Skeletal muscle satellite cell (primary cell): Measurements from ENCODE around the gene KCNH2.
"Not testable (repeated sequence)": the region's sequence is repeated elsewhere in the genome, so short reads cannot be mapped to it uniquely, and the experiment has no call there.

ENCODE experiments used
- H3K27me3 ChIP-seq: 2 replicates; pipeline ENCODE4 v1.7.0; 2013; ENCODE audit warnings: low read length; ENCODE audit not compliant: control insufficient read depth, insufficient read depth
- H3K36me3 ChIP-seq: 2 replicates; pipeline ENCODE4 v1.7.0; 2013; ENCODE audit warnings: mild to moderate bottlenecking, control low read depth, low read length; ENCODE audit not compliant: insufficient read depth
- H3K4me1 ChIP-seq: 2 replicates; pipeline ENCODE4 v1.7.0; 2013; ENCODE audit warnings: low read length; ENCODE audit not compliant: control insufficient read depth, insufficient read depth
- H3K4me2 ChIP-seq: 2 replicates; pipeline ENCODE4 v1.7.0; 2013; ENCODE audit warnings: mild to moderate bottlenecking, low read length
- H3K4me3 ChIP-seq: 2 replicates; pipeline ENCODE4 v1.7.0; 2013; ENCODE audit warnings: low read length
- H3K9ac ChIP-seq: 2 replicates; pipeline ENCODE4 v1.7.0; 2013; ENCODE audit warnings: mild to moderate bottlenecking, low read depth, low read length, moderate library complexity
- H3K9me3 ChIP-seq: replicated peaks from 2 replicates; pipeline ENCODE4 v1.7.0; 2013; ENCODE audit warnings: mild to moderate bottlenecking, control low read depth, low read length

Gene KCNH2

DNA sequence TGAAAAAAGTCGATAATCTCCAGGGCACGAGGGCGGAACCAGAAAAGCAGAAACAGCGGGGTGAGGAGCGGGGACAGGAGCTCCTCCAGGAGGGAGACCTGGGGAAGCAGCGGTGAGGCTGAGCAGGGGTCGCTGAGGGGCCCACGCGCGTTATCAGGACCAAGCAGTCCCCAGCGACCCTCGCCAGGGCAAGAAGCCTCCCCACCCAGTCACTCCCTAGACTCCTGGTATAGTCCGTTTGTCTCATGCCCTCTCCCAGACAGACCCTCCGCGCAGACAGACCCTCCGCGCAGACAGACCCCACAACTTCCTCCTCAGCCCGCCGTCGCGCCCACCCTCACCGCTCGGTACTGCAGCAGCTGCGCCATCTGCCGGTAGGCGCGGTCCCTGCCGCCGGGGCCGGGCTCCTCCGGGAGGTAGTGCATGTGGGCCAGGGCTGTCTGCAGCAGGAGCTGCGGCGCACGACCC, 39.9 kb upstream of the KCNH2 start:
- Histone ChIP-seq H3K36me3 (no peaks in the 10 kb centered on the region), H3K9me3 (no peaks in the 10 kb centered on the region), H3K27me3 (peaks cover 63% of the 10 kb centered on the region), H3K4me2 (peak overlapping the region; percentile 80), H3K4me3 (peak overlapping the region; percentile 56), H3K9ac (no peak overlapping the region), H3K4me1 (peaks cover 23% of the 10 kb centered on the region)

GRCh38 chr7:151017370-151017952, 39.3 kb upstream of the KCNH2 start:
- Histone ChIP-seq H3K4me3 (no peak overlapping the region), H3K9ac (no peak overlapping the region), H3K4me1 (peaks cover 24% of the 10 kb centered on the region), H3K36me3 (no peaks in the 10 kb centered on the region), H3K9me3 (no peaks in the 10 kb centered on the region), H3K27me3 (peaks cover 65% of the 10 kb centered on the region), H3K4me2 (peak overlapping the region; percentile 80)

DNA sequence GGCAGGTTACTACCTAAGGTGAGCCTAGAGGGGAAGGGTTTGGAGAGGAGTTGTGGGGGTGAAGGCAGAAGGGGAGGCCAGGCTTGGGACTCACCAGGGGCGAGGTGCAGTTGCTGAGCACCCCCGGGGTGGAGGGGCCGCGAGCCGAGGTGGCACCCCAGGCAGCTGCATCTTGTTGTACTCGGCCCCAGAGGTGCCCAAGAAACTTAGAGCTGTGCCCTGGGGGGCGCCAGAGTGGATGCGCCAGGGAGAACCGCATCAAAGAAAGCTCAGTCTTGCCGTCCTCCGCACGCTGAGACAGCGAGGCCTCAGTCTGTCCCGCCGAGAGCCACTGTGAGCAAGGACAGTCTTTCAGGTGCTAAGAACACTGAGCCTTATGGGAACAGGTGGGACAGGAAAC, 38.8 kb upstream of the KCNH2 start:
- H3K9me3 ChIP-seq = no peaks in the 10 kb centered on the region
- peaks cover 66% of the 10 kb centered on the region for H3K27me3 ChIP-seq
- H3K36me3 ChIP-seq = no peaks in the 10 kb centered on the region
- H3K4me3 ChIP-seq = no peak overlapping the region
- no peak overlapping the region for H3K4me2 ChIP-seq
- H3K4me1 ChIP-seq = peaks cover 24% of the 10 kb centered on the region
- H3K9ac ChIP-seq = no peak overlapping the region

DNA sequence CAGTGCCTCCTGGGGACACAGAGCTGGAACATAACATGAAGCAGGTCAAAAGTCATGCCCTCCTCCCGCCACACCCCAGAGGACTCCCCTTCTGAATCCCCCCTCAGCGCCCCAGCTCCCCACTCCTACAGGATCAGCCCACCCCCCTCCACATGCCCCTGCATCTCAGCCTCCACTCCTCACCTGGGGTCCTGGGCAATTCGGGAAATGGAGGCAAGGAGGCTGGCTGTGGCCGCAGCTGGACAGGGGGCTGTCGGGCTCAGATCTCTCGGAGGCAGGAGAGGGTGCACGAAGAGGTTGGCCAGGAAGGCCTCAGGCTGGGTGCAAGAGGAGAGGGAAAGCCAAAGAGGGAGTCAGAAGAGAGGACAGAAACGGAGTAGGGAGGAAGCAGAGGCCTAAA, 38.4 kb upstream of the KCNH2 start:
- Histone ChIP-seq H3K4me3 (no peak overlapping the region), H3K9ac (no peak overlapping the region), H3K27me3 (peaks cover 63% of the 10 kb centered on the region), H3K4me2 (no peak overlapping the region), H3K9me3 (no peaks in the 10 kb centered on the region), H3K4me1 (peaks cover 24% of the 10 kb centered on the region), H3K36me3 (no peaks in the 10 kb centered on the region)

- H3K4me1 ChIP-seq = peaks cover 24% of the 10 kb centered on the region
- H3K9ac ChIP-seq = no peak overlapping the region
- no peak overlapping the region for H3K4me3 ChIP-seq
- no peaks in the 10 kb centered on the region for H3K9me3 ChIP-seq
- no peaks in the 10 kb centered on the region for H3K36me3 ChIP-seq
- no peak overlapping the region for H3K4me2 ChIP-seq
- H3K27me3 ChIP-seq = peaks cover 58% of the 10 kb centered on the region
Measured at GRCh38 chr7:151015967-151016366, 37.8 kb upstream of the KCNH2 start.

DNA sequence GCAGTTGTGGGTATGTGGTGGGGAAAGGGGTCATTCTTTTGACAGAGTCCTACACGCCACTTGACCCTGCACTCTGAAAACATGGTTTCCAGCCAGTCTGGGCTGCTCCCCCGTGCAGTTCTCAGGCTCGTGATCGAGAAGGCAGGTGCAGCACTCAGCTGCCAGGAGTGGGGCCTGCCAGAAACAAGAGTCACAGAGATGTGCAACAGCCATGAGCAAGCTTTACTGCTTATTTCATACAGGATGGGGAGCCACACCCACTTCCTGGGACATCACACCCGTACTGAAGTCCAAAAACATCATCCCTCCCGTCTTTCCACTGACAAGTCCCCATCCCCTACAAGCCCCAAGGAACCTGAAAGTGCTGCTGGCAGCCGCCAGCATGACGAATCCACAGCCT, 36.8 kb upstream of the KCNH2 start:
- Histone ChIP-seq H3K9me3 (no peaks in the 10 kb centered on the region), H3K4me3 (no peak overlapping the region), H3K27me3 (peaks cover 58% of the 10 kb centered on the region), H3K36me3 (no peaks in the 10 kb centered on the region), H3K4me2 (no peak overlapping the region), H3K9ac (no peak overlapping the region), H3K4me1 (peaks cover 24% of the 10 kb centered on the region)

- Histone ChIP-seq H3K9ac (peak overlapping the region; percentile 55), H3K4me3 (peak overlapping the region; percentile 71), H3K36me3 (no peaks in the 10 kb centered on the region), H3K27me3 (peaks cover 52% of the 10 kb centered on the region), H3K4me1 (peaks cover 23% of the 10 kb centered on the region), H3K4me2 (peak overlapping the region; percentile 93), H3K9me3 (no peaks in the 10 kb centered on the region)
Measured at GRCh38 chr7:151013733-151014497, 35.8 kb upstream of the KCNH2 start.

DNA sequence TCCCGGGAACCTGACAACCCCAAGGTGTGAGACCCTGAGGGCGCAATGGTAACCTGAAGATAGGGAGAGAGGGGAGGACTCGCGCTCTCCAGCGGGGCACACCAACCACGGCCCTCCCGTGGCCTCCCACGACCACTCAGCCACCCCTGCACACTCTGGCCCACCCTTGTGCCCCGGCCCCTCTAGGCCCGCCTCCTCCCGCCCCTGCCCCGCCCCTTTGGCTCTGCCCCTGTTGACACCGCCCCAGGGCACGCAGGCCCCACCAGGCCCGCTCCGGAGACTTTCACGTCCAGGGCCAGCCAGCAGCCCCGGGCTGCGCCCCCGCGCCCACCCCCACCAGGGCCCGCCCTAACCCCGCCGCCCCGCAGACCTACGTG, 35.2 kb upstream of the KCNH2 start:
- H3K9me3 ChIP-seq = no peaks in the 10 kb centered on the region

DNA sequence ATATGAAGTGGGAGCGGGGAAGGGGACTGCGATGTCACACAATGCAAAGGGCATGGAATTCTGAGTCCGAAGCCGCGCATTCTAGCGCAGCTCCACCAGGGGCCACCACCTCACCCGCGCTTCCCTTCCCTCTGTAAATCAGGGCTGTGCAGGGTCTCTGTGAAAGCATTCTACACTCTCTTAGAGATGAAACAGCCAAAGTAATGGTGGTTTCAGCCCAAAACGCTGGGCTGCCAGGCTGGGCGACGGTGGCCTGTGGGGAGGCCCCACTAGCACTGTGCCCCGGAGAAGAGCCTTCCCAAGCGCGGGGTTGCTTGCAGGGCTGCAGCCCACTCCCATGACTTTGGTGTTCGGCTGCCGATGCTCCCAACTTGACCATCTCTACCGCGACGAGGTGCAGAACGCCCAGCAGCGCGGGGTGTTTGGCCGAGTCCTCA, 34.8 kb upstream of the KCNH2 start:
- H3K36me3 ChIP-seq = no peaks in the 10 kb centered on the region
- H3K4me2 ChIP-seq = peak overlapping the region; percentile 93
- H3K4me3 ChIP-seq = no peak overlapping the region
- peaks cover 44% of the 10 kb centered on the region for H3K27me3 ChIP-seq
- H3K9ac ChIP-seq = no peak overlapping the region
- H3K9me3 ChIP-seq = no peaks in the 10 kb centered on the region
- peaks cover 14% of the 10 kb centered on the region for H3K4me1 ChIP-seq

More for the DNA sequence above, 35.2 kb upstream of the KCNH2 start:
- H3K36me3 ChIP-seq = no peaks in the 10 kb centered on the region
- peak overlapping the region; percentile 93 for H3K4me2 ChIP-seq
- no peak overlapping the region for H3K4me3 ChIP-seq
- H3K27me3 ChIP-seq = peaks cover 46% of the 10 kb centered on the region
- H3K4me1 ChIP-seq = peaks cover 18% of the 10 kb centered on the region
- no peak overlapping the region for H3K9ac ChIP-seq

DNA sequence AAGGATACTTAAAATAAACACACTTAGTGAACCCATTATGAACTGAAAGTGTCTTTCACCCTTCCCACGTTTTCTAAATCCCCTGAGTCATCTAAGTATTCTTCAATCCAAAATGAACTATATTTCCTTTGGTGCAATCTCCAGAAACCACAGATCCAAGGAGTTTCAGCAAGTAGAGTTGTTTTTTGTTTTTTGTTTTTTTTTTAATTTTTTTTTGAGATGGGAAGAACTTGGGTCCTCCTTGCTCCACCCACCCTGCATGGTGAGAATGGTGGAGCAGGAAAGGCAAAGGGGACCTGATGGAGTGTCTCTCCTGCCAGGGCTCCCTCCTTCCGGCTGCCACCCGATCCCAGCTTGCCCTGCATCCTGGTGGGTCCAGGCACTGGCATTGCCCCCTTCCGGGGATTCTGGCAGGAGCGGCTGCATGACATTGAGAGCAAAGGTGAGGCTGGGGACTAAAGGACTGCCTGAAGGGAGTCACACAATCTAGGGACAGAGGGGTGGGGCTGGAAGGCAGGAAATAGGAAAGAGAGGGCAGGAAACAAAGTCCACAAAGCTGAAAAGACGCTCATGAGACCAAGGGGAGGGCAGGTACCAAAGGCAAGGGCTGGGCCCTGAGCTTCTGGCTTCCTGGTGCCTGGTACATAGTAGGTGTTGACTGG, 34.0 kb upstream of the KCNH2 start:
- Histone ChIP-seq H3K27me3 (peaks cover 41% of the 10 kb centered on the region), H3K36me3 (no peaks in the 10 kb centered on the region), H3K4me2 (no peak overlapping the region), H3K9ac (no peak overlapping the region), H3K9me3 (no peaks in the 10 kb centered on the region), H3K4me3 (no peak overlapping the region), H3K4me1 (peaks cover 12% of the 10 kb centered on the region)

GRCh38 chr7:151011616-151012015, 33.5 kb upstream of the KCNH2 start:
- Histone ChIP-seq H3K4me1 (peaks cover 12% of the 10 kb centered on the region), H3K27me3 (peaks cover 42% of the 10 kb centered on the region)
- not testable (repeated sequence) for H3K4me3 ChIP-seq, H3K9me3 ChIP-seq, H3K4me2 ChIP-seq, H3K36me3 ChIP-seq, H3K9ac ChIP-seq
